ENCODE results near the gene PPFIA1.

PPFIA1 gene

GRCh38 chr11:70424765-70425344, 154.4 kb downstream of the PPFIA1 start:
- Histone ChIP-seq H3K27me3 (ENCODE audit: insufficient read depth, poor library complexity, severe bottlenecking) (no peaks in the 10 kb centered on the region), H3K9me3 (ENCODE audit: severe bottlenecking) (no peaks in the 10 kb centered on the region), H3K4me3 (ENCODE audit: severe bottlenecking) (no peak overlapping the region), H3K36me3 (ENCODE audit: low read depth) (peaks cover 99% of the 10 kb centered on the region), H3K27ac (ENCODE audit: poor library complexity, severe bottlenecking) (no peak overlapping the region), H3K4me1 (ENCODE audit: insufficient read depth, poor library complexity, severe bottlenecking) (no peaks in the 10 kb centered on the region)
- no peak for ATAC-seq (ENCODE audit: low read depth)
- DNase-seq (ENCODE audit: low spot score): no peak
- no peak for TF ChIP-seq CTCF (IDR thresholded peaks at IDR 0.05; ENCODE audit: poor library complexity, severe bottlenecking)

DNA sequence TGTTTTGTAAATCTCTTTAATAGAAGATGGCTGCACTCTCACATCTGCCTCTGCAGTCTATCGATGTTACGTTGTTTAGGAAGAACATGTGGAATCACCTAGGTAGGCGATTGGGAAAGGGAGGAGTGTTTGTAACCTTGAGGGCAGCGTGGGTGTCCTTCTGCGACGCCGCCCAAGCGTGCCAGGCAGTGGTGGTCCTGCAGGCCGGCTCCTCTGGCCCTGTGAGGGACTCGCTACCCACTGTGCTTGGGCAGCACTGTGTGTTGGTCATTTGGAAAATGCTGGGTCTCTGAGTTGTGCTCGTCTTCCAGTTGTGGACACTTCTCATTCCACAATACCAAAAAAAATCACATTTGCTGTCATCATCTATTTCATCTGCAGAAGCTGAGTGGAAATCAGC, 156.9 kb downstream of the PPFIA1 start:
- DNase-seq (ENCODE audit: low spot score): no peak
- no peaks in the 10 kb centered on the region for H3K27me3 ChIP-seq (ENCODE audit: insufficient read depth, poor library complexity, severe bottlenecking)
- H3K27ac ChIP-seq (ENCODE audit: poor library complexity, severe bottlenecking): no peak overlapping the region
- ATAC-seq (ENCODE audit: low read depth): no peak
- H3K4me3 ChIP-seq (ENCODE audit: severe bottlenecking): no peak overlapping the region
- TF ChIP-seq CTCF (IDR thresholded peaks at IDR 0.05; ENCODE audit: poor library complexity, severe bottlenecking): no peak
- H3K4me1 ChIP-seq (ENCODE audit: insufficient read depth, poor library complexity, severe bottlenecking): no peaks in the 10 kb centered on the region
- no peaks in the 10 kb centered on the region for H3K9me3 ChIP-seq (ENCODE audit: severe bottlenecking)
- H3K36me3 ChIP-seq (ENCODE audit: low read depth): peaks cover 94% of the 10 kb centered on the region

GRCh38 chr11:70428701-70429427, 158.4 kb downstream of the PPFIA1 start:
- ATAC-seq (ENCODE audit: low read depth): no peak
- Histone ChIP-seq H3K27me3 (ENCODE audit: insufficient read depth, poor library complexity, severe bottlenecking) (no peaks in the 10 kb centered on the region), H3K36me3 (ENCODE audit: low read depth) (peaks cover 92% of the 10 kb centered on the region), H3K27ac (ENCODE audit: poor library complexity, severe bottlenecking) (no peak overlapping the region), H3K9me3 (ENCODE audit: severe bottlenecking) (no peaks in the 10 kb centered on the region), H3K4me1 (ENCODE audit: insufficient read depth, poor library complexity, severe bottlenecking) (no peaks in the 10 kb centered on the region), H3K4me3 (ENCODE audit: severe bottlenecking) (no peak overlapping the region)
- no peak for DNase-seq (ENCODE audit: low spot score)
- TF ChIP-seq CTCF (IDR thresholded peaks at IDR 0.05; ENCODE audit: poor library complexity, severe bottlenecking): no peak

DNA sequence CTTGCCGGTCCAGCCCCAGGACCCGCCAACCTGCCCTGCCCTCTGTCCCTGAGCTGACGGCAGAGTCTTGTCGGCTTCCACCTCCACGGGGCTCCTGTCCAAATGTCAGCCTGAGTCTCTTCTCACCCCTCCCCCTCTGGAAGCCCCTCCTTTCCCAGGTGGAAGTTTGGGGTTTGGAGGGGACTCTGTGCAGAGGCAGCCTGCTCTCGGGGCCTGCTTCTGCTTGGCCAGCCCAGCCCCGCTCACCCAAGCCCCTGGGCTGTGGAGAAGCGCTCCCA, 158.9 kb downstream of the PPFIA1 start:
- TF ChIP-seq CTCF (IDR thresholded peaks at IDR 0.05; ENCODE audit: poor library complexity, severe bottlenecking): no peak
- Histone ChIP-seq H3K27me3 (ENCODE audit: insufficient read depth, poor library complexity, severe bottlenecking) (no peaks in the 10 kb centered on the region), H3K36me3 (ENCODE audit: low read depth) (peaks cover 92% of the 10 kb centered on the region), H3K4me1 (ENCODE audit: insufficient read depth, poor library complexity, severe bottlenecking) (no peaks in the 10 kb centered on the region), H3K9me3 (ENCODE audit: severe bottlenecking) (no peaks in the 10 kb centered on the region), H3K27ac (ENCODE audit: poor library complexity, severe bottlenecking) (no peak overlapping the region), H3K4me3 (ENCODE audit: severe bottlenecking) (no peak overlapping the region)
- DNase-seq (ENCODE audit: low spot score) (no peak), ATAC-seq (ENCODE audit: low read depth) (no peak)

All from RWPE2 (cell line).